NCI-H446 (cell line): Measurements from ENCODE around the gene TSR2.
A peak's percentile ranks its signal among the peaks of the same experiment; 100 is the strongest.

Experiments used
- DNase-seq, 2 experiments: peaks; one replicate each; lab custom pipeline; 2025; lab: John Stamatoyannopoulos, UW

TSR2 gene

GRCh38 chrX:54439960-54440871 lies at the start of gene TSR2:
Gene TSR2 (plus strand): TSS chrX:54440404. CDS start chrX:54440422, 18 bp downstream.
- DNase-seq, result peak; percentile 44 to 84

GRCh38 chrX:54397113-54397512 lies 43.1 kb upstream of the TSR2 start:
- DNase-seq, result no peak

- DNase-seq, result no peak
These were observed 32.9 kb upstream of the TSR2 start for GRCh38 chrX:54407266-54407665.

- DNase-seq, result peak in 1 of 2 experiments; percentile 22
These were observed 28.5 kb upstream of the TSR2 start for GRCh38 chrX:54411732-54412131.

- DNase-seq, result no peak
These were observed 26.5 kb upstream of the TSR2 start for GRCh38 chrX:54413753-54414152.

GRCh38 chrX:54415534-54416350 lies 24.5 kb upstream of the TSR2 start:
- no peak for DNase-seq

- DNase-seq, result no peak
These were observed 23.2 kb upstream of the TSR2 start for GRCh38 chrX:54416965-54417364.

GRCh38 chrX:54419559-54420302 lies 20.5 kb upstream of the TSR2 start:
- no peak for DNase-seq

- no peak for DNase-seq
These were observed 18.0 kb upstream of the TSR2 start for GRCh38 chrX:54422168-54422567.

GRCh38 chrX:54423161-54423888 lies 16.9 kb upstream of the TSR2 start:
- DNase-seq, result no peak

GRCh38 chrX:54427837-54428424 lies 12.3 kb upstream of the TSR2 start:
- DNase-seq, result no peak

GRCh38 chrX:54430519-54430918 lies 9.7 kb upstream of the TSR2 start:
- no peak for DNase-seq

GRCh38 chrX:54435121-54435520 lies 5.1 kb upstream of the TSR2 start:
- DNase-seq, result no peak

GRCh38 chrX:54442790-54443189 lies 2.6 kb downstream of the TSR2 start:
- no peak for DNase-seq

GRCh38 chrX:54444752-54445151 lies 4.5 kb downstream of the TSR2 start:
- DNase-seq, result no peak

- DNase-seq, result no peak
These were observed 5.9 kb downstream of the TSR2 start for GRCh38 chrX:54446084-54446483.

GRCh38 chrX:54447461-54447860 lies 7.3 kb downstream of the TSR2 start:
- DNase-seq, result no peak

- no peak for DNase-seq
These were observed 9.7 kb downstream of the TSR2 start for GRCh38 chrX:54449929-54450328.

- no peak for DNase-seq
These were observed 12.7 kb downstream of the TSR2 start for GRCh38 chrX:54452920-54453319.

GRCh38 chrX:54470054-54470760 lies 30.0 kb downstream of the TSR2 start:
- DNase-seq, result no peak
